HG02642 (cell line): Measurements from ENCODE around the gene EXOC3L2.
"Not testable (repeated sequence)": the region's sequence is repeated elsewhere in the genome, so short reads cannot be mapped to it uniquely, and the experiment has no call there.

Experiments
- ATAC-seq: cut with Tn5 transposase; IDR thresholded peaks from one replicate; pipeline ENCODE4 v1.9.1; 2021; ENCODE audit warnings: mild to moderate bottlenecking; ENCODE audit not compliant: unreplicated experiment, poor library complexity

Gene EXOC3L2

DNA sequence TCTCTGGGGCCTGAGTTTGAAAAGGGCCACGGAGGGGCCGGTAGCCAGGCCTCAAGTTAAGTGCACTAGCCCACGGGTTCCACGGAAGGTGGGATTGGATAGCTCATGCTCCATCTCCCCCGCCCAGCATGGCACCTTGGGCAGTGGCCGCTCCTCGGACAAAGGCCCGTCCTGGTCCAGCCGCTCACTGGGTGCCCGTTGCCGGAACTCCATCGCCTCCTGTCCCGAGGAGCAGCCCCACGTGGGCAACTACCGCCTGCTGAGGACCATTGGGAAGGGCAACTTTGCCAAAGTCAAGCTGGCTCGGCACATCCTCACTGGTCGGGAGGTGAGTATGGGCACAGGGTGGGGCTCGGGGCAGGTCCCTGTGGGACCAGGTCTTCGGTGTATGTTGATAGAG, 13.7 kb upstream of the EXOC3L2 start:
- ATAC-seq: no peak

DNA sequence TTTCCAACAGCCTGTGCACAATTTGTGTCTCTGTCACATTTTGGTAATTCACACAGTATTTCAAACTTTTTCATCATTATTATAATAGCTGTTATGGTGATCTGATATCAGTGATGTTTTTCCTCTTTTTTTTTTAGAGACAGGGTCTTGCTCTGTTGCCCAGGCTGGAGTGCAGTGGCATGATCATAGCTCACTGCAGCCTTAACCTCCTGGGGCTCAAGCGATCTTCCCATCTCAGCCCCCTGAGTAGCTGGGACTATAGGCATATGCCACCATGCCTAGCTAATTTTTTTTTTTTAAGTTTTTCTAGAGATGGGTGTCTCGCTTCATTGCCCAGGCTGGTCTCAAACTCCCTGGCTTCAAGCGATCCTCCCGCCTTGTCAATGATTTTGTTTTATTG, 11.6 kb upstream of the EXOC3L2 start:
- ATAC-seq: no peak

DNA sequence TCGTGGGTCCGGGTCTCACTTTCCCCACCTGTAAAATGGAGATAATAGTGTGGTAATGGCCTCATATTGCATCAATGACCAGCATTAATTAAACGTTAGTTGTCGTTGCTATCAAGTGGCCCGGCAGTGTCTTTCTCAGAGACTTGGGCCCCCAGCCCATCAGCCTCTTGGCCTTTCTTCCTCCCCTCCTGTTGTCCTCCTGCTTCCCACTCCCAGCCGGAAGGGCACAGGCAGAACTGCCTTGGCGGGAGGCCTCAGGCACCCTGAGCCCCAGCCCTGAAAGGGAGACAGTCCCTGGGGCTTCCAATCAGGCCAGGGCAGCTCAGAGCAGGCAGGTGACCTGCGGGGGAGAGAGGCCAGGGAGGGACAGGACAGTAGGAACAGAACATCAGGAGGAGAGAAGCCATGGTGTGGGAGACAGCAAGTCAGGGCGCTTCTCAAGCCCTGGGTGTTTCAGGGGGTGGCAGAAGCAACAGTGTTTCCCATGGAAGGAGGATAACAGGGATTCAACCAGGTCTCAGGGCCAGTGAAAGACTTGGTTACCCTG, 10.5 kb upstream of the EXOC3L2 start:
- ATAC-seq: no peak

DNA sequence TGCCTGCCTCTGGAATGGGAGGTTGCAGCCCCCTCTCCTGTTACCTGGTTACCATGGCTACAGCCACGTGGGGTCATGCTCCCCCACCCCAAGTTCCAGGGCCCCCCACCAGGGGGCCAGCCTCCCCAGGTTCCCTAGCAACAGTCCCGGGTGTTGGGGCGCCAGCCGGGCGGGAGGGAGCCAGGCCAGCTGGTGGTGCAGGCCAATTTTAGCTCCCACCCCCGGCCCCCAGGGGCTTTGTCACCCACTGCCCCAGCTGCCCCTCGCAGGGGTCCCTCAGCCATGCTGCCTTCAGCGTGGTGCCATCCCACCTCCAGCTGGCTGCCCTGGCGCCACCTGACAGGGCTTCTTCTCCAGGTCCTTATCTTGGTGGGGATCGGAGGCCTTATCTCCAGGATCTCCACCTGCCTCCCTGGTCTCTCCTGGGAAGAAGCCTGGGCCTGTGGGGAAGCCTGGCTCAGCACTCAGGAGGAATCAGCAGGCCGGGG, 8.9 kb upstream of the EXOC3L2 start:
- no peak for ATAC-seq

DNA sequence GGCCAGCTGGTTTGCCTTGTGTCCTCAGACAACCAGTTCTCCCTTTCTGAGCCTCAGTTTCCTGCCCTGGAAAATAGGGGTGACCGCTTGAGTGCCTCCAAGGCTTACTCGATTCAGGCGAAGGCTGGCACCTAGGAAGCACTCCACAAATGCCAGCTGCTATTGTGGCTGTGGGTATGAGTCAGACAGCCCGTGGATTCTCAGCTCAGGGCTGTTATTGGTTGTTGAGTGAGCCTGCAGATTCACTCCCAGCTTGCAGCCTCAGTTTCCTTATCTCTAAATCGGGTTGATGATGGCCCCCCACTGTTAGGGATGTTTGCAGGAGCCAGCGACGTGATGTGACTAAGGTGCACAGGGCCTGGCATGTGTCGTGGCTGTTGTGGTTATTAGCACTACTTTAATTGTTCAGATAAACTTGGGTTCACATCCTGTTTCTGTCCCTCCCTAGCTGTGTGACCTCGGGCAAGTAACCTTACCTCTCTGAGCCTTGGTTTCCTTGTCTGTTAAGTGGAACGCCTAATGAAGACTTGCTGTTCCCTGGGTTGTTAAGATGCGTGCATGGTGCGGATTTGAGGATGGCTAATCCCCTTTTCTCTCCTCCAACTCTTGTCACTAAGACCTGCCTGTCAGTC, 8.3 kb upstream of the EXOC3L2 start:
- ATAC-seq: no peak

DNA sequence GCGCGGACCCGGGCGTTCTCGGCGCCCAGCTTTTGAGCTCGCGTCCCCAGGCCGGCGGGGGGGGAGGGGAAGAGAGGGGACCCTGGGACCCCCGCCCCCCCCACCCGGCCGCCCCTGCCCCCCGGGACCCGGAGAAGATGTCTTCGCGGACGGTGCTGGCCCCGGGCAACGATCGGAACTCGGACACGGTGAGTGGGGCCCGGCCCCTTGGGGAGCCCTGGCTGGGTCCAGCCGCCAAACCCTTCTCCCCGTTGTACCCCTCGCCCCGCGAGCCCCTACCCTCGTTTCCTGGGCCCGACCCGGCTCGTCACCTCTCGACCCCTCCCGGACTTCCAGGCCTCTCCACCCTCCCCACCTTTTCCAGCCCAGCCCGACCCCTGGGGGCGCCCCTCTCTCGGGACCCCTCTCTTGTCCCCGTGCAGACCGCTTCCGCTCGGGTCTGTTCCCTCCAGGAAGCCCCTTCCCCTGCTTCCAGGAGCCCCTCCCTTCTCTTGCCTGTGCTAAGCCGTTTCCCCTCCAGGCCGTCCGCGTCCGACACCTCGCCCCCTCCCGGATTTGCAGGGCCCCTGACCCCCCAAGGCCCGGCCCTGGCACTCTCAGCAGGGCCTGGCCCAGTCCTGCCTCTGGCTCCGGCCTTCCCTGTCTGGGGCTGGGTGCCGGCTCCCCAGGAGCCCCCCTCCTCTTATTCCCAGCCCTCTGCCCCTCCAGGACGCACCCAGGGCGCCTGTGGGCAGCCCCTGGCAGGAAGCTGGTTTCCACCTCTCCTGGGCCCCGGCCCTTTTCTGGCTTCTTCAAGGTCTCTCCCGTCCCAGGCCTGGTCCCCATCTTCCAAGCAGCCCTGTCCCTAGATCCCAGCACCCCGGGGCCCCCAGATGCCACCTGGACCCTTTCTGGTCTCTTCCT, 6.5 kb upstream of the EXOC3L2 start:
- ATAC-seq: no peak

DNA sequence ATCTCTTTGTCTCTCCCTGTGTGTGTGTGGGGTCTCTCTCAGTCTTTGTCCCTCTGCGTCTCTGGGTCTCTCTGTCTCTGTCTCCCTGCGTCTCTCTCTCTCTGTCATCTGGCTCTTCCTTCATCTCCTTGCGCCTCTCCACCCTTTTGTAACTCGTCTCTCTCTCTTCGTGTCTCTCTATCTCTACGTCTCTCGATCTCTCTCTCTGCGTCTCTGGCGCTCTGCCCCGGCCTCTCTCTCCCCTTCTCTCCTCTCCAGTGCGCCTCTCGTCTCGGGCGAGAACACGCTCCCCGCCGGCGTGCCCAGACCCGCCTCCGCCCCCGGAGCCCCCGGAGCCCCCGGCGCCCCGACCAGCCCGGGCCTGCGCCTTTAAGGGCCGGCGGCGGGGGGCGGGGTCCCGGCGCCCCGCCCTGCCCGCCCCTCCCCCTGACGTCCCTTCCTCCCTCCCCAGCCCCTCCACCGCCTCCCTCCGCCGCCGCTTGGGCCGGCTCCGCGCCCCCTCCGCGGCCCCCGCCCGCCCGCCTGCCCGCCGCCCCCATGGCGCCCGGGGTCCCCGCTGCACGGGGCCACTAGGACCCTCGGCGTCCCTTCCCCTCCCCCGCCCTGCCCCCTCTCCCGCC, 5.7 kb upstream of the EXOC3L2 start, which contains the start of gene MARK4:
MARK4 (plus strand) TSS at position 440 of the 620 bp plus-strand sequence. CDS start 318 bp downstream, outside the sequence.
- ATAC-seq: no peak

DNA sequence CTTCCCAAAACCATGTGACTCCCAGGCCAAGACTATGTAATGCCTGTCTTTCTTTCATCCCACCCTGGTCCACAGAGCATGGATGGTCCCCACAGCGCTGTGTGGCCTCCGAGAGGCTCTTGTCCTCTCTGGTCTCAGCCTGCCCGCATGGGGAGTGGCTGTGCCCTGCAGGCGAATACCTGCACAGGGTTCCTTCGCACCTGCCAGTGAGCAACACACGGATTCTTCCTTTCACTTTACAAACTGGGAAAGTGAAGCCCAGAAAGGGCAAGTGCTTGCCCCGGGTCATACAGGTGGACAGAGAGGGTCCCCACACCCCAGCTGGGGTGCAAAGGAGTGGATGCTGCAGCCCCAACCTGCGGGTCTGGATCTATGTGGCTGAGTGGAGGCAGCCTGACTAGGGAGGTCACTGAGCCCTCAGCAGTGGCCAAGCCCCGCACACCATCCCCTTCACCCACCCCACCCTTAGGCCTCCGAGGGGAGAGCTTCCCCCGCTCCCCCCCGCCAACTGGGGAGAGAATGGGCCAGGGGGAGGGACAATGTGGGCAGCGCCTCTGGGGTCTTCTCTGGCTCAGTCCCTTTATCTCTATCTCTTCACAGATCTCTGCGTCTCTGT, 5.1 kb upstream of the EXOC3L2 start:
- ATAC-seq: no peak

DNA sequence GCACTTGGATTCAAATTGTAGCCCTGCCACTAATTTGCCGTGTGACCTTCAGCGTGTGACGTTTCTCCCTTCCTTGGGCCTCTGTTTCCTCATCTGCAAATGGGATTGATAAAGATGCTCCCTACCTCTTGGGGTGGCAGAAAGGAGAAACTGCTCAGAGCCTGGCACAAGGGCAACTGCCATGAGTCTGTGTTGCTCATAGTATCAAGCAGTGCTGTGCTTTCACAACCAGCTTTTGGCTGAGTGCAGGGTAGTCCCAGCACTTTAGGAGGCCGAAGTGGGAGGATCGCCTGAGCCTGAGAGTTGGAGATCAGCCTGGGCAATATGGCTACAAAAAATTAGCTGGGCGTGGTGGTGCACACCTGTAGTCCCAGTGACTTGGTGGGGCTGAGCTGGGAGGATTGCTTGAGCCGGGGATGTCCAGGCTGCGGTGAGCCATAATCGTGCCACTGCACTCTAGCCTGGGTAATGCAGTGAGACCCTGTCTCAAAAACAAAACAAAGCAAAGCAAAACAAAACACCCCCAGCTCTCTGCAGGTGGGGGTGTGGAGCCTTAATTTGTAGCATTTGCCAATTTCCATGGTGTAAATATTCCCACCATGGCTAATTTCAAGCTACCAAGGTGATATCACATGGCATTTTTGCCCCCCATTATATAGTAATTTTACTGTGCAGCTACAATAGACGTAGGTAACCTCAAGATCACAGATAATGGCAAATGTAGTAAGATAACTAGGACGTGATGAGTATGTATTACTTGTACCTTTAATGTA, 4.2 kb upstream of the EXOC3L2 start:
- no peak for ATAC-seq

DNA sequence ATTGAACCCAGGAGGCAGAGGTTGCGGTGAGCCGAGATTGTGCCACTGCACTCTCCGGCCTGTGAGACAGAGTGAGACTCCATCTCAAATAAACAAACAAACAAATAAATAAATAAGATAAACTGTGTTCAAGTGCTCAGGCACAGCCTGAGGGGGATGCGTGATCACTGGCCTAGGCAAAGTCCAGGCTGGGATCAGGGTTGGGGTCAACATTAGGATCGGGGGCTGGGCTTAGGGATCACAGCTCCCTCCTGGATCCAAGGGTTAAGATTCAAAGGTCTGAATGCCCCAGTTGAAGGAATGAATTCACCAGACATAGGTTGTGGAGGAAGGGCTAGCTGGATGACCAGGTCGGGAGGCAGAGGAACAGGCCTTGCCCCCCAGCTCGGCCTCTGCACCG, 1.9 kb upstream of the EXOC3L2 start:
- ATAC-seq: no peak

DNA sequence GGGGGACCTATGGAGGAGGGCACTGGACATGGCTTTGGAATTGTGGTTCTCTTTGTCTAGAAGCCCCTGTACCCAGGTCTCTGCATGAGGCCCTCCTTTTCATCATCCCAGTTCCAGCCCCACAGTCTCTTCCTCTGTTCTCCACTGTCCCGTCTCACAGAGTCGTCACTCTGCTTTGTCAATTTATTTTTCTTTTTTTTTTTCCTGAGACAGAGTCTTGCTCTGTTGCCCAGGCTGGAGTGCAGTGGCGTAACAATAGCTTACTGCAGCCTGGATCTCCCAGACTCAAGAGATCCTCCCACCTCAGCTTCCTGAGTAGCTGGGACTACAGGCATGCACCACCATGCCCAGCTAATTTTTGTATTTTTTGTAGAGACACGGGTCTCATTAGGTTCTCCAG, 619 bp upstream of the EXOC3L2 start:
- no peak for ATAC-seq

DNA sequence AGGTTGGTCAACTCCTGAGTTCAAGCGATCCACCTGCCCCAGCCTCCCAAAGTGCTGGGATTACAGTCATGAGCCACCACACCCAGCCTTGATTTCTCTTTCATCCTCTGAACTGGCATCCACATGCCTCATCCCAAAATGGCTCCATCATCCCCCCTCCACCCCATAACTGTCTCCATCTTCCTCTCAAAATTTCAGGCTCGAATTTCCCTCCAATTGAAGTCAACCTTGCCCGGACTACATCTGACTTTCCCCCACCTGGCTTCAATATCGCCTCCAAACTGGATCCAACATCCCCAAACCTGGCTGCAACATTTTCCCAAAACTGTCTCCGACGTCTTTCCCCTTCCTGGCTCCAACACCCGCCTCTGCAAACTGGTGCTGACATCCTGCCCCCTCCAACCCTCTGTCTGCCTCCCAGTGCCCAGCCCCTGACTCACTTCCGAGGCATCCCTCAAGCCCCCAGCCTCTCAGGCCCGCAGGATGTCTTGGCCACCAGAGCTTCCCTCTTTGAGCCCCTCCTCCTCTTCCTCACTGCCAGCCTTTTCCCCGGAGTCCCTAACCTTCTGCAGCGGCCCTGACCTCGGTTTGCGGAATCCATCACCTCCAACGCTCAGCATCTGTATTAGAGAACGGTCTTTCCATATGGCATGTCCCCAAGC, 943 bp downstream of the EXOC3L2 start:
- ATAC-seq: no peak

DNA sequence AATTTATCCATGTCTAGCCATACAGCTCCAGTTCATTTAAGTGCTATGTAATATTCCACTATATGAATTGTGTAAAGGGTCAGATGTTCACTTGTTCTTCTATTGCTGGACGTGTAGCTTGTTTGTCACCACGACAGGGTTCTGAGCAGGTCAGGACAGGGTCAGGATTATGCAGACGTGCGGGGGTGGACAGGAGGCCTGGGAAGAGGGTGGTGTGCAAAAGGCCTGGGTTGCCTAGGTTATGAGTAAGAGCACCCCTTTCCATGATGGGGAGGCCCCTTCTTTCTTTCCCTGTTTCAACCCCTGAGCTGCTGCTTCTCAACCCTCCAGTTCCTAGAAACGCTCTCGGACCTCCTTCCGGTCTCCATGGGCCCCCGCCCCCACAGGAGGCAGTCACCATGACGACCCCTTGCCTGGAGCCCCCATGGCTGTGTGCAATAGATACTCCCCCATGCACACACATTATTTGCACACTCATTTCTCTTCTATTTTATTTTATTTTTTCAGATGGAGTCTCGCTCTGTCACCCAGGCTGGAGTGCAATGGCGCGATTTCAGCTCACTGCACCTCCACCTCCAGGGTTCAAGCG, 2.0 kb downstream of the EXOC3L2 start:
- no peak for ATAC-seq

DNA sequence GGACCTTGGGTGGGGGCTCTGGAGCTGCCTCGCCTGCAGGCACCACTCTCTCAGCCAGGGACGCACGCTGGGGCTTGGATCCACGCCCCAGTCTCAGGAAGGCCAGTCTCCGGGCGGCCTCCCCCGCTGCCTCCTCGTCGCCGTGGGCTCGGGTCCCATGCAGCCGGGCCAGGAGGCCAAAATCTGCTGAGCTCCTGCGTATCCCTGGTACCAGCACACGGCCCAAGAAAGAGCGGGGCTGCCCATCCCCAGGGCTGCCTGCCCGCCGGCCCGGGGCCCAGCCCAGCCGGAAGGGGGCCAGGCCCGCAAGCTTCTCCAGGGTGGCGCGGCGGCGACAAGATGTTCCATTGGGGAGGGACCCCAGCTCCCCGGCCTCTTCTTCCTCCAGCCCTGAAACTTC, 6.7 kb downstream of the EXOC3L2 start:
- no peak for ATAC-seq

DNA sequence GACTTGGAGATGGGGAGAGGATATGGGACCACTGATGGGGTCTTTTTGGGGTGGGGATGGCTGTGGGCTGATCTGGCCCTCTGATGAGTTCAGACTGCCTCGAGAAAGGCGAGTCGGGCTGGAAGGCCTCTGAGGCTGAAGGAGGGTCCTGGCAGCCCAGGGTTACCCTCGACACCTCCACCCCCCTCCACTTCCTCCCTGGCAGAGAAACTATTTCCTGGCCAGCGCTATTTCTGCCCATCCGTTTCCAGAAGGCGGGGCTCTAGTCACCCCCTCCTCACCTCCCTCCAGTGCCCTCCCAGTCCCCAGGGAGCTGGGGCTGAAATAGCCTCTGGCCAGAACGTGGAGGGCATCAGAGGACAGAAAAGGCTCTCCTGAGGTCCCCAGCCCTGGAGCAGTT, 9.7 kb downstream of the EXOC3L2 start:
- no peak for ATAC-seq

DNA sequence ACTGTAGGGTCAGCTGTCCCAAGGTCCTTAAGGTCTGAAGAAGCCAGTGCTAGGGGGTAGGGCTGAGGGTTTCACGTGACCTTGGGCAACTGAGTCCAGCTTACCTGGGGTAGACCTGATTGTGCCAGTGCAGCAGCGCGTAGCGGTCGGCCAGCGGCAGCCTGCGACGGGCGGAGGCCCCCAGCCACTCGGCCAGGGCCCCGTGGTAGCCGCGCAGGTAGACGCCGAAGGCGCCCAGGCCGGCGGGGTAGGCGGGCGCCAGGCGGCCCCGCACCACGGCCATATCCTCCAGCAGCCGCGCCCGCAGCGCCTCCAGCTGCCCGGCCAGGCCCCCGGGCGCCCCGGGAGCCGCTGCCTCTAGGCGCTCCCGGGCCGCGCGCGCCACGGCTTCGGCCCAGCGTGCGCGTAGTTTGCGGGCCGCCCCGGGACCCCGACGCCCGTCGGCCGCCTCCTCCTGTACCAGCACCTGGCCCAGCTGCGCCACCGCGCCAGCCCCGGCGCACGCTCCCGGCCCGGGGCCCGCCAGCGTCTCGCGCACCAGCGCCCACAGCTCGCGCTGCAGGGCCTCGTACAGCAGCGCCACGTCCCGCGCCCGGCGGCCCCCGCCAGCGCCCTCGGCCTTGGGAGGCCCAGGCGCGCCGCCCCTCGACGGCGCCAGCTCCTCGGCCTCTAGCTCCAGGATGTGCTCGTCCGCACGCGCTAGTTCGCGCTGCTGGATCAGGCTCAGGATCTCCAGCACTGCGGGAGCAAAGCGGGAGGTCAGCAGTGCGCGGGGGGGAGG, 10.9 kb downstream of the EXOC3L2 start:
- no peak for ATAC-seq

DNA sequence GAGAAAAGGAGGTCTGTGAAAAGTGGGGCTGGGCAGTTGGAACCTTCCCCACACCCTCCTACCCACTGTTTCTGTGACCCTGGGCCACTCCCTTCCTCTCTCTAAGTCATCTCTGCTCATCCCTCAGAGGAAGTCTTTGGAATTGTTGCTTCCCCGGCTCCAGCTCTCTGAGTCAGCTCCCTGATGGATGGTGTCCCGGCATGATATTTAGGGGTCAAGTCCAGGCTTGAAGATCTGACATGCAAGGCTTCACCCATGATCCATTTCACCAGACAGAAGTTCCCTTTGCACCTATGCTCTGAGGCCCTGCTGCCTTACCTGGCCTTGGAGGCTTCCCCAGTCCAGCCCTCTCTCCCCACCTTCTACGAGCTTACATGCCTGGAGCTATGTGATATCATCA, 13.3 kb downstream of the EXOC3L2 start:
- no peak for ATAC-seq

DNA sequence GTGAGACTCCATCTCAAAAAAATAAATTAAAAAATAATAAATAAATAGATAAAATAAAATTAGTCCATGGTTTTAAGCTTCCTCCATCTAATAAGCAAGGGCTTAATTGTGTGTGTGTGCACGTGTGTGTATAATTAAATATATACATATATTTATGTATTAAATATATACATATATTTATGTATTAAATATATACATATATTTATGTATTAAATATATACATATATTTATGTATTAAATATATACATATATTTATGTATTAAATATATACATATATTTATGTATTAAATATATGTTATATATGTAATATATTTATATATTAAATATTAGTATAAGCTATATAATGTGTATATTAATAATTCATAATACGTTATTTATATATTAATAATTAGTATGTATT, 16.2 kb downstream of the EXOC3L2 start:
- ATAC-seq: not testable (repeated sequence)
